OCI-LY1 (cell line): ENCODE measurements around the gene RHOBTB3.

Experiments
- H2AFZ ChIP-seq: fragments of 200-600 bp; sonication (generic), shearing (Covaris generic); 2 replicates; pipeline ENCODE4 v1.6.0; 2014; ENCODE audit warnings: antibody characterized with exemption, mild to moderate bottlenecking, low read length
- H3F3A ChIP-seq: fragments of 200-600 bp; sonication (generic), shearing (Covaris generic); 2 replicates; pipeline ENCODE4 v1.6.0; 2014; ENCODE audit warnings: mild to moderate bottlenecking, antibody characterized with exemption, low read length, moderate library complexity; ENCODE audit not compliant: insufficient read depth
- H3K27ac ChIP-seq: fragments of 200-600 bp; sonication (generic); 2 replicates; pipeline ENCODE4 v1.5.1; 2014; ENCODE audit warnings: low read length, mixed run types, mild to moderate bottlenecking, low read depth; ENCODE audit not compliant: poor library complexity, severe bottlenecking
- H3K27me3 ChIP-seq: fragments of 200-600 bp; sonication (generic); 2 replicates; pipeline ENCODE4 v1.6.0; 2014; ENCODE audit warnings: antibody characterized with exemption, mild to moderate bottlenecking, low read length, moderate library complexity; ENCODE audit not compliant: insufficient read depth
- H3K36me3 ChIP-seq: fragments of 200-600 bp; sonication (generic); 2 replicates; pipeline ENCODE4 v1.6.1; 2014; ENCODE audit warnings: mild to moderate bottlenecking, antibody characterized with exemption, low read length, moderate library complexity, mixed read lengths; ENCODE audit not compliant: insufficient read depth
- H3K4me1 ChIP-seq: fragments of 200-600 bp; sonication (generic); 2 replicates; pipeline ENCODE4 v1.5.1; 2014; ENCODE audit warnings: mild to moderate bottlenecking, low read length, moderate library complexity; ENCODE audit not compliant: insufficient read depth, severe bottlenecking
- H3K4me2 ChIP-seq: fragments of 200-600 bp; sonication (generic), shearing (Covaris generic); 2 replicates; pipeline ENCODE4 v1.6.1; 2014; ENCODE audit warnings: low read length
- H3K4me3 ChIP-seq: fragments of 200-600 bp; sonication (generic); 2 replicates; pipeline ENCODE4 v1.5.1; 2014; ENCODE audit warnings: low read length, low read depth, mild to moderate bottlenecking, mixed read lengths; ENCODE audit not compliant: poor library complexity, severe bottlenecking
- H3K79me2 ChIP-seq: fragments of 200-600 bp; shearing (Covaris generic); 2 replicates; pipeline ENCODE4 v1.6.1; 2016; ENCODE audit warnings: mixed run types, low read length, mixed read lengths; ENCODE audit not compliant: insufficient read depth
- H3K9ac ChIP-seq: fragments of 200-600 bp; sonication (generic), shearing (Covaris generic); 2 replicates; pipeline ENCODE4 v1.6.1; 2014; ENCODE audit warnings: mild to moderate bottlenecking, low read length, mixed read lengths
- H3K9me2 ChIP-seq: fragments of 200-600 bp; sonication (generic), shearing (Covaris generic); 2 replicates; pipeline ENCODE4 v1.6.1; 2014; ENCODE audit warnings: low read depth, mild to moderate bottlenecking, low read length, mixed read lengths
- H3K9me3 ChIP-seq: fragments of 200-600 bp; shearing (Covaris generic); 2 replicates; pipeline ENCODE4 v1.6.1; 2014; ENCODE audit warnings: low read length, mixed read lengths
- H4K20me1 ChIP-seq: fragments of 200-600 bp; sonication (generic), shearing (Covaris generic); 2 replicates; pipeline ENCODE4 v1.6.0; 2016; ENCODE audit warnings: mild to moderate bottlenecking, low read length; ENCODE audit not compliant: insufficient read depth
- CTCF ChIP-seq: fragments of 200-600 bp; sonication (generic), shearing (Covaris generic); IDR thresholded peaks from 2 replicates; pipeline ENCODE4 v1.5.1; 2017; ENCODE audit warnings: mild to moderate bottlenecking, antibody characterized with exemption, low read length, moderate library complexity, mixed read lengths
- EZH2 ChIP-seq: fragments of 200-600 bp; sonication (generic), shearing (Covaris generic); IDR thresholded peaks from 2 replicates; pipeline ENCODE4 v1.8.0; 2017; ENCODE audit warnings: borderline replicate concordance, mixed run types, mild to moderate bottlenecking, antibody characterized with exemption, low read length, moderate library complexity, mixed read lengths

Gene RHOBTB3

GRCh38 chr5:95845391-95845790, 114.3 kb downstream of the RHOBTB3 start:
- H4K20me1 ChIP-seq: no peaks in the 10 kb centered on the region
- H2AFZ ChIP-seq: no peak overlapping the region
- no peaks in the 10 kb centered on the region for H3K79me2 ChIP-seq
- TF ChIP-seq CTCF (no peak), EZH2 (no peak)
- H3K9me2 ChIP-seq: no peaks in the 10 kb centered on the region
- no peaks in the 10 kb centered on the region for H3K36me3 ChIP-seq
- H3K9me3 ChIP-seq: no peaks in the 10 kb centered on the region
- H3K27me3 ChIP-seq: no peaks in the 10 kb centered on the region
- no peaks in the 10 kb centered on the region for H3F3A ChIP-seq
- no peak overlapping the region for H3K4me2 ChIP-seq
- no peak overlapping the region for H3K4me3 ChIP-seq
- no peak overlapping the region for H3K27ac ChIP-seq
- H3K9ac ChIP-seq: no peak overlapping the region
- H3K4me1 ChIP-seq: peaks cover 8% of the 10 kb centered on the region
